ENCODE measurements around the gene ZNF212. TPM values are rescaled to one million over a fixed set of nuclear protein-coding genes. Genes with fewer than 3 reads are reported as not detected.

Gene ZNF212
- total and polyA plus RNA-seq, 2 donors (not counting 3 experiments of a cell fraction or from before 2014, with no cell fraction given) = 3.6 to 9.0 TPM

GRCh38 chr7:149207324-149208035 lies 32.0 kb upstream of the ZNF212 start:
- intact Hi-C loops (cut with micrococcal nuclease) = no loop called here
- BruUV-seq (replicated peaks) = no TSS peak
- CTCF ChIA-PET = interaction anchor here (5.6 kb wide), 1 partner anchor 12 kb away, joined by 21 read pairs; the partner anchor contains the start of gene ZNF282
- FAIRE-seq (no peak), DNase-seq (ENCODE audit: low read depth, low spot score) (no peak)
- dilution Hi-C loops (cut with MboI; ENCODE audit: extremely low pct_ligation_motif_present, low sequenced_read_pairs) = no loop called here
- POLR2A ChIA-PET = no interaction called here
- Histone ChIP-seq H3K27me3 (ENCODE audit: control insufficient read depth in 2 of 2, insufficient read depth in 2 of 2, low read length in 2 of 2) (no peaks in the 10 kb centered on the region), H3K9me1 (replicated peaks; ENCODE audit: control insufficient read depth, extremely low read depth, insufficient read depth, low read length) (no peaks in the 10 kb centered on the region), H2AFZ (ENCODE audit: low read depth, low read length) (no peak overlapping the region), H3K4me2 (ENCODE audit: insufficient read depth, low read length) (no peak overlapping the region), H3K79me2 (ENCODE audit: control insufficient read depth, insufficient read depth, low read length) (peaks cover 22% of the 10 kb centered on the region), H4K20me1 (replicated peaks; ENCODE audit: control insufficient read depth, extremely low read depth, insufficient read depth, low read length) (no peaks in the 10 kb centered on the region), H3K4me1 (ENCODE audit: control insufficient read depth, extremely low read depth, insufficient read depth, low read length) (peaks cover 4% of the 10 kb centered on the region), H3K36me3 (ENCODE audit: control insufficient read depth in 2 of 2, extremely low read depth in 1 of 2, insufficient read depth in 2 of 2, low read length in 2 of 2) (peaks cover 15 to 51% of the 10 kb centered on the region in 2 experiments), H3K27ac (ENCODE audit: insufficient read depth, low read depth, low read length) (no peak overlapping the region), H3K4me3 (replicated peaks in 1 of 3; ENCODE audit: insufficient read depth in 1 of 3, low read depth in 1 of 3, low read length in 3 of 3) (no peak overlapping the region), H3K9me3 (replicated peaks; ENCODE audit: control insufficient read depth, insufficient read depth, low read length) (no peaks in the 10 kb centered on the region), H3K9ac (replicated peaks; ENCODE audit: extremely low read depth, insufficient read depth, low read length) (no peak overlapping the region)
- TF ChIP-seq MAX (IDR thresholded peaks at IDR 0.05; ENCODE audit: insufficient read depth, insufficient read length) (no peak), FOS (IDR thresholded peaks at IDR 0.05; ENCODE audit: borderline replicate concordance, insufficient read depth, low read length) (no peak), GATA2 (IDR thresholded peaks at IDR 0.05; ENCODE audit: insufficient read depth, insufficient read length, low read depth, low read length) (no peak), MYC (IDR thresholded peaks at IDR 0.05; ENCODE audit: low read depth, low read length) (no peak), POLR2A (IDR thresholded peaks at IDR 0.05; ENCODE audit: low read depth, low read length) (no peak), EZH2 (IDR thresholded peaks at IDR 0.05; ENCODE audit: borderline replicate concordance, low read depth, low read length, severe bottlenecking) (no peak), POLR2AphosphoS5 (IDR thresholded peaks at IDR 0.05; ENCODE audit: insufficient read depth, low read depth, low read length) (no peak)
- TF ChIP-seq, protein P1, sequence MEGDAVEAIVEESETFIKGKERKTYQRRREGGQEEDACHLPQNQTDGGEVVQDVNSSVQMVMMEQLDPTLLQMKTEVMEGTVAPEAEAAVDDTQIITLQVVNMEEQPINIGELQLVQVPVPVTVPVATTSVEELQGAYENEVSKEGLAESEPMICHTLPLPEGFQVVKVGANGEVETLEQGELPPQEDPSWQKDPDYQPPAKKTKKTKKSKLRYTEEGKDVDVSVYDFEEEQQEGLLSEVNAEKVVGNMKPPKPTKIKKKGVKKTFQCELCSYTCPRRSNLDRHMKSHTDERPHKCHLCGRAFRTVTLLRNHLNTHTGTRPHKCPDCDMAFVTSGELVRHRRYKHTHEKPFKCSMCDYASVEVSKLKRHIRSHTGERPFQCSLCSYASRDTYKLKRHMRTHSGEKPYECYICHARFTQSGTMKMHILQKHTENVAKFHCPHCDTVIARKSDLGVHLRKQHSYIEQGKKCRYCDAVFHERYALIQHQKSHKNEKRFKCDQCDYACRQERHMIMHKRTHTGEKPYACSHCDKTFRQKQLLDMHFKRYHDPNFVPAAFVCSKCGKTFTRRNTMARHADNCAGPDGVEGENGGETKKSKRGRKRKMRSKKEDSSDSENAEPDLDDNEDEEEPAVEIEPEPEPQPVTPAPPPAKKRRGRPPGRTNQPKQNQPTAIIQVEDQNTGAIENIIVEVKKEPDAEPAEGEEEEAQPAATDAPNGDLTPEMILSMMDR (IDR thresholded peaks at IDR 0.05; ENCODE audit: extremely low read depth in 1 of 2, insufficient read depth in 1 of 2, low read depth in 1 of 2, low read length in 2 of 2) = no peak
